GM21576 (cell line): ENCODE data around the gene TAF4.
"Not testable (repeated sequence)": the region's sequence is repeated elsewhere in the genome, so short reads cannot be mapped to it uniquely, and the experiment has no call there.

ENCODE experiments used
- ATAC-seq: cut with Tn5 transposase; IDR thresholded peaks from one replicate; pipeline ENCODE4 v1.9.1; 2021; ENCODE audit warnings: mild to moderate bottlenecking, moderate library complexity; ENCODE audit not compliant: unreplicated experiment

The TAF4 gene

DNA sequence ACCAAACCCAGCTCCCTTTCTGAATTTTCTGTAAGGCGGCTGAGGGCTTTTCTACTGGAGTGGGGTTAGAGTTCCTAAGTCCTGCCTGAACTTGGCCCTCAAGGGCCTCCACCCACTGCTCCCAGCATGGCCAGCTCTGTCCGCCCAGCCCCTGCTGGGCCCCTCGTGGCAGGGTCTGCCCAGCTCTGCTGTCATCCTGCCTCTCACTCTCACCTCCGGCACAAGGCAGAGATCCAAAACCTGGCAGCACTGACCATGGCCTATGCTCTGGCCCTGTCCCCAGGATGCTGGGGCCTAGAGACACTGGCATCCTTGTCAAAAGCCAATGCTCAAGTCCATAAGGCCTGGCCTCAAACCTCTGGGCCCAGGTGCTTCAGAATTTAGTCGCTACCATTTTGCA, 61.1 kb downstream of the TAF4 start:
- ATAC-seq: no peak

GRCh38 chr20:62003567-62004405, 61.9 kb downstream of the TAF4 start:
- no peak for ATAC-seq

- no peak for ATAC-seq
These were observed 62.7 kb downstream of the TAF4 start for GRCh38 chr20:62002882-62003480.

DNA sequence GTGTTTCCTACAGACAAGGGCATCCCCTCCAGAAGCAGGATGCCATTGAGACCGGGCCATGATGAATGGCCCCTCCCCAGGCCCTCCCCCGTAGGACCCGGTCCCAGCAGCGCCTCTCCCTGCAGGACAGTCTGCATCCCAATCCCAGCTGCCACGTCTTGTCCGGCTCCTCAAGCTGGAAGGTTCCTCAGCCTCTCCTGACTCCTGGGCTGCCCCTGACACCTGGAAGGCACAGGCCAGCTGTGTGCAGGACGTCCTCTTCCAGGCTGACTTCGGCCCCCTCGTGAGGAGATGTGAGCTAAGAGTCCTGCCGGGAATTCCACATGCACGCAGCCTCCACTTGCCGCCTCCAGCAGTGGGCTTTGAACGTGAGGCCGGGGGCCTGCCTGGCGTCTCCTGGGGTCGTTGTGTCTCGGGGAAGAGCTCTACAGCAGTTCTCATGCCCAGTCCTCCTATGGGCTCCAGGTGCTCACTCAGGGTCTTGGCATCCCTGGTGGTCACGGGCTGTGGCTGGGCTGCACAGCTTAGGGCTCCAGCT, 64.4 kb downstream of the TAF4 start:
- ATAC-seq: no peak

DNA sequence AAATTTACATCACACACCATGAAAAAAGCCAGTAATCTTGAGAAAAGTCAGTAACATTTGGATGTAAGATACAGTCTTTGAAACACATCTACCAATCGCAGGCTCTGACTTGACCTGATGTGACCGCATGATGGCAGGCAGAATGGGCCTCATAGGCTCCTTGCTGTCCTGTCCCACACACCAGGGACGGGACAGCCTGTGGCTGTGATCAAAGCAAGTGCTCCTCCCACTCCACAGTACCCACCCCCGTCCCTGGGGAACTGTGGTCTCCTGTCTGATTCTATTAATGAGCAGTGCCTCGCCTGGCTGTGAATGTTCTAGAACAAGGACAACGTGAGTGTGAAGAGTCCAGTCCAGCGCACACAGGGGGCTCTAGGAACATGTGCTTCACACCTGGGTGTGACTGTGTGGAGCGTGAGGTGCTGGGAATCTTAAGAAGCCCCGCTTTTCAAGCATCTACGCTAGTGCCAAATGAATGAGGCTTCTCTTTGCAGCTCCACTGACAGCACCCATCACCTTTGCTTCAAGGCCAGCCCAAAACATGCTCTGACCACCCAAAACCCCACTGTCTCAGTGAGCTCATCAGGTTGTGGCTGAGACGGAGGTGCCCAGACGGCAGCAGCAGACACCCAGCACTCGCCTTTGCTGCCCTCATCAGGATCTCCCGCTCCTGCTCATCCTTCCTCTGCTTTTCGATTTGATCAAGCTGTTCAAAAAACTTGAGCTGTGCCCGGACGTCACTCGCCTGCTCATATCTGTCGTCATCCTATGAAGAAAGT, 67.1 kb downstream of the TAF4 start:
- no peak for ATAC-seq

DNA sequence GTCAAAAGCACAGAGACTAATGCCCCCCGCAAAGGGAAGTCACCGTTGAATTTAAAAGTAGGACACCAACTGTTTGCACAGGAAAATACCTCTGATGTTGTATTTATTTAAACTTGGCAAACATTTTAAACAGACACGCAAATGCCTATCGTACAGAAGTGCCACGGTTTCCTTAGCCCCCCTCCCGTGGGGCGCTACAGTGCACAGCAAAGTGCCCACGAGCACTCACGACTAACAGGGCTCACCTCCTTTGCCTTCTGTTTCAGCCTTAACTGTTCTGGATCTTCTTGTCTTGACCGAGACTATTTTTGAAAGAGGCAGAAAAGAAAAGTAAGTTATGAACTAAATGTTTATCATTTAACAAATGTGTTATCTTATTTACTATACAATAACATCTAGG, 67.8 kb downstream of the TAF4 start:
- ATAC-seq: no peak

GRCh38 chr20:61997372-61997771, 68.3 kb downstream of the TAF4 start:
- ATAC-seq: no peak

GRCh38 chr20:61994546-61994945, 71.1 kb downstream of the TAF4 start:
- ATAC-seq: no peak

- no peak for ATAC-seq
These were observed 72.6 kb downstream of the TAF4 start for GRCh38 chr20:61993058-61993457.

DNA sequence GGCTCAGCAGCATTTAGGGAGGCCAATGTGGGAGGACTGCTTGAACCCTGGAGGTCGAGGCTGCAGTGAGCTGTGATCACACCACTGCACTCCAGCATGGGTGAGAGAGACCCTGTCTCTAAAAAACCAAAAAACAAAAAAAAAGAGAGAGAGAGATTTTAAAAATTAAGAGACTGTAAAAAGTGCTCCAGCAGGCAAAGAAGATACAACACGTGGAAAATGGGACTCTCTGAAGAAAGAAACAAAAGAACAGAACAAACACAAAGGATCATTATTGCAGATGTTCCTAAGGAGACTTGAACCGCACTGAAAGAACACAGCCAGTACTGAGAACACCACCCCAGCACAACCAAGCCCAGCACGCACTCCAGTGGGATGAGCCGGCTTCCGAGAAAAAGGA, 74.2 kb downstream of the TAF4 start:
- ATAC-seq: no peak

DNA sequence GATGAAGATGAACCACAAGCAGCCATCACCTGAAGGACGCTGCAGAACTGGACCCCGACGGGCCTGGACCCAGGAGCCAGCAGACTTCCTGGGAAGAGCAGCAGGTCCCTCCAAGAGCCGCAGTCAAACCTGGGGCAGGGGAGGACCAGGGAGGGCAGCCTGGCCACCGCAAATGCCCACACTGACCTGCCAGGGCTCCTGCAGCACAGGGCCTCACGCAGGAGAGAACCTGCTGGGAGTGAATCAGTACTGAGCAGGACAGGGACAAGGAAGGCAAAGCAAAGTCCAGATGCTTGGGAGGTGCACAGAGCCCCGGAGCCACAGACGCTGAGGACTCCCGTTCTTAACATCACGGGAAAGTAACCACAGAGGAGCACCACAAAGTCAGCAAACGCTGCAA, 75.2 kb downstream of the TAF4 start:
- no peak for ATAC-seq

- no peak for ATAC-seq
These were observed 75.9 kb downstream of the TAF4 start for GRCh38 chr20:61989741-61990140.

DNA sequence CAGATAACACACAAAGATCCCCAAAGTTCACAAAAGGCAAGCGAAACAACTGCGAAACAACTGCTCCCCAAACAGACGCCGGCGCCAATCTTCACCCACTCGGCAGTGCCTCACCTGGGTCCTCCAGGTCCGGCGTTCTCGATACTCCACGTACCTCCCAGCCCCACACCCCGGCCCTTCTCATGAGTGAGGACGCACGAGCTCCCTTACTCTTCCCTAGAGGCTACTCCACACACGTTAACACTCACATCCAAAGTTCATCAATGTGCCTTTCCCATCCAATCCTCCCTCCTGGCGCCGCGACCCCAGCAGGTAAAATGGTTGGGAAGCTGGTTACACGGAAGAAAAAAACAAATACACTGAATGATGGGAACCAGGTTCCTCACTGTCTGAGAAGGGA, 77.0 kb downstream of the TAF4 start:
- no peak for ATAC-seq

DNA sequence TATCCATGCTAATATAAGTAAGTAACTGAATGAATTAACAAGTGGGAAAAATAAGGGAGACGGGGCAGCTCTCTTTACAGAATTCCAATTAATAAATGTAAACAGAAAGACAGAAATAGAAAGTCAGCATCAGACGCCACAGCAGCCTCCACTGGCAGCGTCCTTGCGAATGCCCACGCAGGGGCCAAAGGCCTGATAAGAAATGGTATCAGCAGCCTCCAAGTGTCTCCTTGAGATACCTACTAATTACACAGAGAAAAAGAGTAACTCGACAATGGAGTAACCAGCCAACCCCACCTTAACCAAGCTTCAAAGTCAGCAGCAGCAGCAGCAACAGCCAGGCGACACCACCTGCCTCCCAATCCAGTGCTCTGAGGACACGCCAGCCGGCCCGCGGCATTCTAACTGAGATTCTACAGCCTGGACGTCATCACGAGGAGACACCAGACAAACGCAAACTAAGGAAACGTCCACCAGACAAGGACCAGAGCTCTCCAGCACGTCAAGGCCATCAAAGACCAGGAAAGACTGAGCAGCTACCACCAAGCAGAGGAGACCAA, 78.8 kb downstream of the TAF4 start:
- ATAC-seq: no peak

DNA sequence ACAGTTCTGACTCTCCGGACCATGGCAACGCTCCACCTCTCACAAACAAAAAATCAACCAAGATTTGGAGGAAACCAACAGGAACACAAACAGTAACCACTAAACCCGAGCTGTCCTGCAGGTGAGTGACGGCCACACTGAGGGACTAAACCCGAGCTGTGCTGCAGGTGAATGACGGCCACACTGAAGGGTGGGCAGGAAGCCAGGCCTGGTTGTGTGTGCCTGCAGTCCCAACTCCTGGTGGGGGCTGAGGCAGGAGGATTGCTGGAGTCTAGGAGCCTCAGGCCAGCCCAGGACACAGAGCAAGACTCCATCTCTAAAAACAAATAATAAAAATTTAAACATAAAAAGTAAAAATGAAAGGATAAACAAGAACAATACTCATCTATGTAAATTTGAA, 80.6 kb downstream of the TAF4 start:
- ATAC-seq: no peak

DNA sequence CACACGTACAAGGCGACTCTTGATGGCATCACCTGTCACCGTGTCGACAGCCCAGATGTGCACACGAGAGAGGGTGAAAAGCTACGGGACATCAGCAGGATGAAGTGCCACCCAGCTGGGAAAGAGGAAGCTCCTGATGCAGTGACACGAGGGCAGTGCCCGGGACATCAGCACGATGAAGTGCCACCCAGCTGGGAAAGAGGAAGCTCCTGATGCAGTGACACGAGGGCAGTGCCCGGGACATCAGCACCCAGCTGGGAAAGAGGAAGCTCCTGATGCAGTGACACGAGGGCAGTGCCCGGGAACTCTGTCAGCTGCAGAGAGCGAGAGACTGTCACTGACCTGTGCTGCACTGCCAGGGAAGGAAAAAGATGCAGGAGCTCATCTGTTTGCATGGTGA, 81.2 kb downstream of the TAF4 start:
- not testable (repeated sequence) for ATAC-seq

GRCh38 chr20:61983965-61984364, 81.7 kb downstream of the TAF4 start:
- ATAC-seq: no peak

GRCh38 chr20:61982951-61983315, 82.7 kb downstream of the TAF4 start:
- no peak for ATAC-seq

GRCh38 chr20:61982191-61982950, 83.3 kb downstream of the TAF4 start:
- no peak for ATAC-seq

DNA sequence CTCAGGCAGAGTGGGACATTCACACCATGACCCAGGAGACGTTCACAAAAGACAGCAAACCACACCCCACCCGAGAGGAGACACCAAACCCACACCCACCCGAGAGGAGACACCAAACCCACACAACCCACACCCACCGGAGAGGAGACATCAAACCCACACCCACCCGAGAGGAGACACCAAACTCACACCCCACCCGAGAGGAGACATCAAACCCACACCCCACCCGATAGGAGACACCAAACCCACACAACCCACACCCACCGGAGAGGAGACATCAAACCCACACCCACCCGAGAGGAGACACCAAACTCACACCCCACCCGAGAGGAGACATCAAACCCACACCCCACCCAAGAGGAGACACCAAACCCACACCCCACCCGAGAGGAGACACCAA, 84.0 kb downstream of the TAF4 start:
- not testable (repeated sequence) for ATAC-seq
